ENCODE results near the gene SNTG2.

The SNTG2 gene

DNA sequence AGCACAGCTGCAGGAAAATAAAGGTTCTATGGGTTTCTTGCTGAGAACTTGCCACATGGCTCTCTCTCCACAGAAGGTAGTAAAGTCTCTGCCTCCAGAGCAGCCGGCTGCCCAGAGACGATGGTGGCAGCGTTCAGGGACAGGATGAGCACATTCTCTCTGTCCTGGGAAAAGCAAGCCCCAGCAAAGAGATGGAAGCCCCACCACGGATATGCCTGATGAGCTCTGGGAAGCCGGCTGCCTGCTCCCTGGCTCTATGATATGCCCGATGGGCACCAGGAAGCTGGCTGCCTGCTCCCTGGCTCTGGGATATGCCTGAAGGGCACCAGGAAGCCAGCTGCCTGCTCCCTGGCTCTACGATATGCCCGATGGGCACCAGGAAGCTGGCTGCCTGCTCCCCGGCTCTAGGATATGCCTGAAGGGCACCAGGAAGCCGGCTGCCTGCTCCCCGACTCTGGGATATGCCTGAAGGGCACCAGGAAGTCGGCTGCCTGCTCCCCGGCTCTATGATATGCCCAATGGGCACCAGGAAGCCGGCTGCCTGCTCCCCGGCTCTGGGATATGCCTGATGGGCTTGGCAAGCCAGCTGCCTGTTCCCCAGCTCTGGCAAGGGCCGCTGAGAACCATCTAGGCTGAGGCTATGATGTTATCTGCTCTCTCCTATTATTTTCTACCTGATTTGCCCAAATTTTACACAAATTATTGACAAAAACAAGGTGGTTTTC is 21.5 kb upstream of the SNTG2 start:
- no peak for DNase-seq

DNA sequence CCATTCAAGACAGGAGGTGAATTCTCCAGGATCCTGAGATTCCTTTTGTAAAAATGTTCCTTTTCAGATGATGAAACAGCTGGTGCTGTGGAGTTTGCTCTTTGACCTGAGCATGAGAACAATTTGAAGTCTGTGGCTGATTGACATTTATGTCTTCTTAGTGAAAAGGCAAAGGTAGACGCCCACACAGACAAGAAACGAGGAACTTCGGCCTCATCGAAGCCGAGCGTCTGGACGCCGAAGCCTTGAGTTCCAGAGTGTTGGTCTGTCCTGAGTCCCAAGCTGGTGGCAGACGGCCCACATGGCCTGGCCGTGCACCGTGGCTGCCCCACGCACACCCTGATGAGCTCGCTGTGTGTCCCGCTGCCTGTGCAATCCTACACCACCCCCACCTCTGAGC is 20.7 kb upstream of the SNTG2 start:
- DNase-seq: no peak

DNA sequence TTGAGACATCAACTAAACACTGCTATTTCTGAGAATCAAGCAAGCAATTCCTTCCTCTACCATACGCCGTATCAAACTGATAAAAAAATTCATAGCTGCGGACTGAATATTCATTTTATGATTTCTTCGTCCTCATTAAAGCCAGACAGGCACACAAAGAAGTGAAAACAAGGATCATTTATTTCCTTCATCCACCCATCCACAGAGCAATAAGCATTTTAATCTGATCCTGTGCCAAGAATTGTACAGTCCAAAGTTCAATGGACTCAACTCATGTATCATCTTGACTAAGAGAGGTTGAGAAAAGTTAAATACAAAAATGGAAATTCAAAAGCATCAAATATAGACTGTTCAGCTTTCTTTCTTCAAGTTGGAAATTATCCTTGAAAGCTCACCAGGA is 19.7 kb upstream of the SNTG2 start:
- no peak for DNase-seq

DNA sequence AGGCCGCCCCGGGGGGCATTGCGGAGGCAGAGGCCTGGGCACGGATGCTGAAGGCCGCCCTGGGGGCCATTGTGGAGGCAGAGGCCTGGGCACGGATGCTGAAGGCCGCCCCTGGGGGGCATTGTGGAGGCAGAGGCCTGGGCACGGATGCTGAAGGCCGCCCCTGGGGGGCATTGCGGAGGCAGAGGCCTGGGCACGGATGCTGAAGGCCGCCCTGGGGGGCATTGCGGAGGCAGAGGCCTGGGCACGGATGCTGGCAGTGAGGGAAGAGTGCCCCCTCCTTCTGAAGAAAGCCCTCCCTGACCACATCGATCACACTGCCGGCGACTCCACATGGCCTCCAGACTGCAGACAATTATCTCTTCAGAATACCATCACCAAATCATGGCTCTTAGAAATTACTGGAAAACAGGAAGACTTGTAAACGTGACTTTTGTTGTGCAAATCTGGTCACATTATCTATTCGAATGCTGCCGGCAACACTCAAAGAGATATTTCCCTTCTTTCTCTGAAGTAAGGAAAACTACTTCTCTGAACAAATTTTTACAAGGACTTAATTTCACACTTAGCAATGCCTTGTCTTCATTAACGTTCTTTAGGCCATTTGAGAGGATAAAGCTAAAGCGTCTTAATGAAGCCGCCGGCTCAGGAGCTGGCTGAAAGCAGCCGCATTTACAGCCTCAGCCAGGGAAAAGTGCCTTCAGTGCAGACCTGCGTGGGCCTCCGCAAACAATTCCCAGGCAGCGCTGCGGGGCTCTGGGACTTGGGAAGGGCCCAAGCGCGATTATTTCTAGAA is 18.1 kb upstream of the SNTG2 start:
- no peak for DNase-seq

DNA sequence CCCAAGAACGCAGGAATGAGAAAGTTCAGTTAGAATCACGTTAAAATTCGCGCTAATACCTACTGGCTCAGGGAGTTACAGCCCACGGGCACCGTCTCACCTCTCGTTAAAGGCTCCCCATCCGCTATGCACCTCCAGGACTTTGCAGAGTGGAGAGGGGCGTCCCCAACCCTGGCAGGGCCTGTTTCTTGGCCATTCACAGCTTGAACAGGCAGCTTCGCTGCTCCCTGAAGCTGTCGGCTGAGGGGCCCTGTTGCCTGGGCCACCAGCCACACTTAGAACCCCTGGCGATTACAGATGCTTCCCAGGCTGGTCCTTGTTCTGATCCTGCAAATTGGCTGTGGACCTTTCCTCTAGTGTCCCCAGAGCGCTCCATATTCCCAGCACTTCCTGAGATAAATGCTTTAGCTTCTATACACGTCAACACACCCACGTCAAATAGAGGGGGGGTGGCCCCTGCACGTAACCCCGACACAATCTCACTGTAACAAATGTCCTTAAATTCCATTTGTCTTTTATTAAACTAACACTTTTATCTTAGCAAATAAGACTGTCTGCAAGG is 16.8 kb upstream of the SNTG2 start:
- no peak for DNase-seq

DNA sequence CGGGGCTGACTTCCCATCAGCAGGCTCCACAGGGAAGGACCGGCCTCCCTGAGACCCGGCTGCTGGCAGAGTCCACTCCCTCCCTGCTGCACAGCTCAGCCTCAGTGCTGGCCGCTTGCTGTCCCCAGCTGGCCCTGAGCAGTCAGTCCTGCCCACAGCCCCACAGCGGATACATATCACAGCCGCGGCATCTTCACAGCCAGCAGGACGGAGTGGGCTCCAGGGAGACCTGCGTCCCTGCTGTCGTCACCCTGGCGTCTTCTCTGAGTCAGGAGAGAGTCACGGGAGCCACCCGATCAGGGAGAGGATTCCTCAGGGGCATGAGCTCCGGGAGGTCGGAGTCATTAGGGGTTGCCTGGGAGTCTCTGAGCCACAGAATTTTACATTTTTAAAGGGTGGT is 13.1 kb upstream of the SNTG2 start:
- DNase-seq: no peak

DNA sequence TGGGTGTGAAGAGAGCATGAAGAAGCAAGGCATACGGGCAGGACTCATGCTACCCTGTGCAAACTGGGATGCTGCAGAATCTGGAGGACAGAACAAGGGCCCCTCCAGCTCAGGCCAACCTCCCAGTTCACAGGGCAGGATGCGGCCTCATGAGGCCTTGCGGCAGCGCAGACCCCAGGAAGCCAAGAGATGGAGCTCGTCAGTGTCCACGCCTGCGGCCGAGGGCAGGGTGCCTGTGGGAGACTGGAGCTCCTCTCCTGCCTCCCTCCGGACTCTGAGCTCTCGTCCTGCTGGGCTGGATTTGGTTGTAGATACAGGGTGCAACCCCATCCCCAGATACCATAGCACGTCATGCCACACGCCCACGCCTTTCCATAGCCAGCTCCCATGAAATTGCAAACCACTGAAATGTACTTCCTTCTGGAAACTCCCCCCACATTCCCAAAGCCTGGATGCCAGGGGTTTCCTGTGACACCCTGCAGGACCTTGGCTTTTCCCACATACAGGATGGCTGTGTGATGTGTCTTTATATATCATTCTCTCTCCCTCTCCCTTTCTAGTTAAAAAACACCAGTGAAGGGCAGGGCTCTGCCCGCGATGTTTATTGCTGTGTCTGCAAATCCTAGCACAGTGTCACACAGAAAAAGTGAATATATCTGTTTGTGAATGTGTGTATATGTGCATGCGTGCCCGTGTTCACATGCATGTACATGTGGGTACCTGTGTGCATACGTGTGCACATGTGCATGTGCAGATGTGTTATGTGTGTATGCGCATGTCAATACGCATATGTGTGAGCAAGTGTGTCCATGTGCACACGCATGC is 12.3 kb upstream of the SNTG2 start:
- DNase-seq: no peak

DNA sequence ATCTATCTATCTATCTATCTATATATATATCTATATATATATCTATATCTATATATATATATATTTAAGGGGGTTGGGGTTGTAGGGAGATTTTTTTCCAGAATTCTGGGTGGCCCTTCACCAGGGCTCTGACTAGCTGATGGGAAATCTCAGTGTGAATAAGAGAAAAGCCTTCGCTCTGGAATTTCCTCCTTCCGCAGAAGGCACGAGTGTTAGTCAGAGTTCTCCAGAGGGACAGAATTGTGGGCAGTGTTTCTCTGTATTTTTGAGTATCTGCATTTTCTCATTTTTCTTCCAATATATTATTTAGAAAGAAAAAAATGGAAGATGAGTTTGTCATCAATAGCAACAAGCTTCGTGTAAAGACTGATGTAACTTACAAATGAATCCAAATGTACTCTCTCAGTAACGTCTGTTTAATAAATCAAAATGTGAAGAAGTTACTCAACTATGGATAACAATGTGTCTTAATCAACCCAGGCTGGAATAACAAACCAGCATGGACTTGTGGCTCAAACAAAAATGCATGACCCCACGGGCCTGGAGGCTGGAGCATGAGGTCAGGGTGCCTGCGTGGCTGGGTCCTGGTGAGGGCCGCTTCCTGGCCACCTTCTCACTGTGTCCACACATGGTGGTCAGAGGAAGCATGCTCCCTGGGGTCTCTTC is 10.6 kb upstream of the SNTG2 start:
- DNase-seq: no peak

DNA sequence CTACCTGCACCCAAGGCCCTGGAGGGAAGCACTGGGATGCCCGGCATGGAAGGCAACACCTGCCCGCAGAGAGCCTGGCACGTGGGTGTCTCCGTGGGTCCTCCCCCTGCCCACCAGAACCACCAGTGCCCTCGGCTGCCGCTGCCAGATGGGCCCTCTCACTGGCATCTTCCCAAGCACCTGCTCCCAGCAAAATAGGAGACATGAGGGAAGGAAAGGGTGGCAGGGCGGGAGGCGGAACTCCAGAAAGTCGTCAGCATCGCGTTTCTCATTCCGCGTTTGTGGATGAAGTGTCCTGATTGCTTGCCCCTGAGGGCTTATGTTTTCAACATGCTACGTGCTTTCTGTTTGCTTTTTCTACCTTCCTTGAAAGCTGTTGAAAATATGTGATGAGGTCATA is 8.8 kb upstream of the SNTG2 start:
- no peak for DNase-seq

DNA sequence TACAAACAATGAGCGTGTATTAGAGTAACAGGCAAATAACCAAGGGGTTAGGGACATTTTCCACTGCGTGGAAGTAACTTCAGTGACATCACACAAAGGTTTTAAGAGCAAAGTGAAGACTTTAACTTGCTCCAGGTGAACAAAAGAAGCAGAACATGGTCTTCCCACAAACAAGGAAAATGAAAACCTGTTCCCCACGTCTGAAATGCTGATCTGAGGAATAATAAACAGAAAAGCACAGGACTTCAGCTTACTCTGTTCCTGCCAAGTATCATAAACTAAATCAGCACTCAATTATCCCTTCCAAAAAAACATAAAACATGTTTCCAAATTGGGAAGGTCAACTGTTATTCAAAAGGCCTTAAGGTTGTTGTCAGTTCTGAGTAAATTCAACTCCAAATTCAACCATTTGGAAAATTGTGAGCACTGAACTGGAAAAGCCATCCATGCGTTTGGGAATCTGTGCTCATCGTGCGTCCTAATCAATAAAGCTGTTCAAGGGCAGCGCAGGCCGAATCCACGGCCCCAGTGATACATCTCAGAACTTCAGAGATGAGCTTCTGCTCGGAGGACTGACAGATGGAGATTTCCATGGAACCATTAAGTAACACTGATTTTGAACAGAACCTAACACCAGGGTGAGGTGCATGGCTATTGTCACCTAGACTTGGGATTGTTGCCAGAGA is 7.7 kb upstream of the SNTG2 start:
- no peak for DNase-seq

DNA sequence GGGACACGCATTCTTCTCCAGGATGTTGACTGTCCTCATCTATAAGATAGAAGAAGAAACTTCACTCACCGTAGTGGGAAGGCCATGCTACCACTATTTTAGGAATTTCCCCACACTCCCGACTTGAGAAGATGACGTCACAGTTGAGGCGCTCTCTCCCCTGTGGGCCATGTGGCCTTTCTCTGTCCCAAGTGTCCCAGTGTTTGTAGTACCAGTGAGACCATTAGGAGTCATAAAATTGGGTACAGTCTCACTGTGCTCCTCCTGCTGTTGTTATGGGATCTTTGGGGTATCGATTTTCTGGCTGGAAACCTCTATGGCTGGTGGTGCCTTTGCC is 7.2 kb upstream of the SNTG2 start:
- DNase-seq: no peak

DNA sequence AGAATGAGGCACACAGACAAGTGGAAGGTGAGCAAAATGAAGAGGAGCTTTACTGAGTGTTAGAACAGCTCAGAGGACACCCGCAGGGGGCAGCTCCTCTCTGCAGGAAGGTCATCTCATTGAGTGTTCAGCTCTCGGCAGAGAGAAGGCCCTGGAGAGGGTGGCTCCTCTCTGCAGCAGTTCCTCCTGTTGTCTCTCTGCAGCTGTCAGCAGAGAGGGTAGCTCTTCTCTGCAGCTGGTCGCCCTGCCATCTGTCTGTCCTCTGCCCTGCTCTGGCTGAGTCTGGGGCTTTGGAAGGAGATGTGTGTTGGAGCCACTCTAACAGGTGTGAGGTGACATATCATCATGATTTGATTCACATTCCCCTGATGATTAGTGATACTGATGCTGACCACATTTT is 6.8 kb upstream of the SNTG2 start:
- no peak for DNase-seq

DNA sequence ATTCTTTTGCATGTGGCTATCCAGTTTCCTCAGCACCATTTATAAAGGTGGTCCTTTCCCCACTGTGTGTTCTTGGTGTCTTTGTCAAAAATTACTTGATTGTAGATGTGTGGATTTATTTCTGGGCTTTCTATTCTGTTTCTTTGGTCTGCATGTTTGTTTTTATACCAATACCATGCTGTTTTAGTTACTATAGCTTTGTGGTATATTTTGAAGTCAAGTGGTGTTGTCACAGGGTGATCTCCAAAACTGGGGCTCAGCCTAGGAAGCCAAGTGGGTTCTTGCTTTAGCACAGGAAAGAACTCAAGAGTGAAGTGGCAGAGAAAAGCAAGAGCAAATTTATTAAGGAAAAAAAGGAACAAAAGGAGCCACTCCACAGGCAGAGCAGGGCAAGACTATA is 6.0 kb upstream of the SNTG2 start:
- DNase-seq: no peak

DNA sequence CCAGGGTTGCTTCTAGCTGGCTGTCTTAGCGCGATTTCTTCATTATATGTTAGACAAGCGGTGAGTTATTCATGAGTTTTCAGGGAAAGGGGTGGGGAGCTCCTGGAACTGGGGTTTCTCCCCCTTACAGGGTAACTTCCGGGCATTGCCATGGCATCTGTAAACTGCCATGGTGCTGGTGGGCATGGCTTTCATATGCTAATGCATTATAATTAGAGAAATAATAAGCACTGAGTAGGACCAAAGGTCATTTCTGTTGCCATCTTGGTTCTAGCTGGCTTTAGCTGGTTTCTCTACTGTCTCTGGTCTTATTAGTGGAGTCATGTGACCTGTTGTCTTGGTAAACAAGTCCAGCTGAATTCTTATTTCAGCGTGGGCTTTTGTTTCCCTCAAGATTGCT is 5.5 kb upstream of the SNTG2 start:
- no peak for DNase-seq

DNA sequence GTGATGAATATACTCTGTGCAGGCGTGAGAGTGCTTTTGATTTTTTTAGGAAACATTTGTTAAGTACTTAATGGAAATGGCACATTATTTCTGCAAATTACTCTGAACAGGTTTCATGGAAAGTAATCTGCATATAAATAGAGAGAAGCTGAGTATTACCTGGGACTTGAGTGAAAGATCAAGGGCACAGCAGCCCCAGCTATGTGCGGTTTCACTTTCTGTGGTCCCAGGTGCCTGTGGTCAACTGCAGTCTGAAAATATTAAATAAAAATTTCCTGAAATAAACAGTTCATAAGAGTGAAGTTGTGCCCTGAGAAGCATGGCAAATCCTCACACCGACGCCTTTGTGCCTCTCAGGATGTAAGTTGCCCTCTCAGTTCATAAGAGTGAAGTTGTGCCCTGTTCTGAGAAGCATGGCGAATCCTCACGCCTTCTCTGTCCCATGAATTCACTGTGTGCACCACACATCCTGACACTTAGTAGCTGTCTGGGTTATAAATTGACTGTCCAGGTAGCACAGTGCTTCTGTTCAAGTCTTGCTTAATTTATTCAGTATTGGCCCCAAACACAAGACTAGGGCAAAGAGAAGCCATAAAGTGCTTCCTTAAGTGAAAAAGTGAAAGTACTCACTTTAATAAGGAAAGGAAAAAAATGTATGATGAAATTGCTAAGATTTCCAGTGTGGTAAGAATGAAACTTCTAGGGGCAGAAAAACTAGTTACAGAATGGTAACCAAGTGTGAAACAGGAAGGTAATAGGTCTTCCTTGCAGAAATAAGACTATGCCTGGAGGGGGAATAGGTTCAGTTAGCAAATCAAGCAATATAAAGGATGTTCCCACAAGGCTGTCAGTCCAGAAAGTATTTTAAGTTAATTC is 4.3 kb upstream of the SNTG2 start:
- DNase-seq: peak; percentile 32 to 36

DNA sequence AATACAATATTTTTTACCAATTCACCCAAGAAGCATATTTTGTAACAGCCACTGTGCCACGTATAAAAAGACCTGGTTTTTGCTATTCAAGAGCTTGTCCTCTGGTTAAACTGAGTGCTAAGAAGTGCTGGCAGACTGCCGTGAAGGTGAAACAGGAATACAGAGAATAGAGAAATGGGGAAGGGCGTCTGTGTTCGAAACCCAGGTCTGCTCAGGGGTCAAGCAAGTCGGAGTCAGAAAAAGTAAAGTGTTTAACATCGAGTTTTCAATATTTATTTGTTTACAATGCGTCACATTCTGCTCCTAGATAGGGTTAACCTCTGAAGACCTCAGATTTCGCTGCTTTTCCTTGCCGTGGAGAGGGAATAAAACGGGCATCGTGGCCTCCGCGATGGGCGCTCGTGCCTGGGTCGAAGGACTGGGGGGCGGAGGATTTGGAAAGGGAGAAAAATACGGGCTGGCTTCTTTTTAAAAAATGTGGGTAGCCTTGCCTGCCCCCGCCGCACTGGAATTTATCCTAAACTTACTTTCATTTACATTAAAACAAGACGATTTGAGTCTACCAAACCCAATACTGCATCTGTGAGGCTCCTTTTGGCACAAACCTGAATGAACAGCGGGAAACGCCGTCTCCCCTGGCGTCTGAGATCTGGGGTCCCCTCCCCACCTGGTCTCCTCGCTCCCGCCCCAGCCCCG is 1.1 kb upstream of the SNTG2 start:
- peak in 1 of 2 experiments; percentile 32 for DNase-seq

DNA sequence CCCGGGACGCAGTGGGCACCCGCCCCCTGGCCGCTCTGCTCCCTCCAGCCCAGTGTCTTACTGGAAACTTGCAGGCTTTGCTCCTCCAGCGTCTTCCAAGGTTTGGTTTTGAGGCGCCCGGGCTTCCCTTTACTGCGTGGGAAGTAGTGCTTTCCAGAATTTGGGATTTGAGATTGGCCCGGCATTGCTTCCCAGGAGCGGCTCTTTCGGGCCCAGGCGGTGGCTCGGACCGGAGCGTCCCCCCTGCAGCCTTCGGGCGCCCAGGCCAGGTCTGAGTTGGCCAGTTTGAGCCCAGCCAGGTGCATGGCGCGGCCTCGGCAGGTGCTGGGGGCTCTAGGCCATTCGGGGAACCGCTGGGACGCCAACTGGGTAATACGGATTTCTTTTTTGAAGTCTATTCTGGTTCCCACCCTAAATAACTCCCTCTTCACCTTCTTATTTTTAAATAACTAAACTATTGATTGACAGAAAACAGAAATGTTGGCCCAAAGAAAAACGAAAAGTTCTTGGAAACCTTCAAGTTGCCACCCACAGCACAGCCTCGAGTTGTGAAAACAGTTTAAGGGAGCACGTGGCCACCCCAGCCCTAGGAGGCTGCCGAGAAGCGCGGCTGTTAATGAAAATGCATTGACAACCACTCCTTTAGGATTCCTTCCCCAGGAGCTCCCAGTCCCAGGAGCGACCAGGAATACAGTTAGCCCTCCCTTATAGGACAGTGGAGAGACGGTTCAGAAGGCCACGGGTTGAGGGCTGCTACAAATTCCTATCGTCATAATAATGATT is 766 bp downstream of the SNTG2 start:
- DNase-seq: no peak

DNA sequence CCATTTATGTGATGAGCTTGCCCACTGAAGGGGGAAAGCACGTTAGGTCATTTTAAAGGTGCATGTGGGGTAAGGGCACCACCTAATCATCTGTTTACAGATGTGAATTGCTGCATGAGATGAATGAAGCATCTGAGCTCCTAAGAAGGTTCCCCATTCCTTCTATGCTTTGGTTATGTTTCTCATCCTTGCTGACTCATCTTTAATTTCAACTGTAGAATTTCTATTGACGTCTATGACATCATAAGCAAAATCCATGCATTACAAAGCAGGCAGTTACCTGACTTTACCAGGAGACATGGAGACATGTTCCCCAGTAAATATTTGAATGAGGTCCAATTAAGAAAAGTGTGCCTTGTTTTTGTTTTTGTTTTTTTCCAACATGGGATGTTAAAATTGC is 2.8 kb downstream of the SNTG2 start:
- no peak for DNase-seq

DNA sequence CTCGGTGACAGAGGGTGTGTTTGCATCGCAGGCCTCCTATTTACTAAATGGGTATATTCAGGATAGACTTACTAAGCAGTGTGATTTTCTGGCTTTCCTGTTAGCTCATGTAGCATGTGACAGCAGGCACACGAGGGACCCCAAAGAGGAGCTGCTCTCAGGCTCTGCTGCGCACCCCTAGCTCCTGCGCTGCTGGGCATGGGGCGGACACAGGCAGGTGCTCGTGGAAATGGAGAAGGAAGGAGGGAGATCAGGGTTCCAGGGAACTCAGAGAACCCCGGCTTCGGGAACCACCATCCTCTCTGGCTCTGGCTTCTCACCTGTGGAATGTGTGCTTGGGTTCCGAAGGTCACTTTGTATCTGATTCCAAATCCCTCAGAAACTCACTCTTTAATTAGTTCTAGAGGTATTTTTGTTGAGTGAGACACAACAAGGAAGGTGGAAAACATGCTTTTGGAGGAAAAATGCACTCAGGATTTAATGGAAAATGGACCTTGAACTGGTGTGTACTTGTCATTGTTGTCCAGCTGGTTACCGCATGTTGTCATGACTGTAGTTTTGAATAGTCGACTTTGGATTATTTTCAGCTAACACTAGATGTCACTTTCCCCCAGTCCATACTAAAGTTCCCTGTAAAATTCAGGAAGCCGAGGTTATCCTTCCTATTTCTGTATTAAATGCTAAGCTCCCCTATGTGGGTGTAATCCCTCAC is 3.5 kb downstream of the SNTG2 start:
- DNase-seq: no peak
